ENCODE results near the gene MLKL. TPM values are rescaled to one million over a fixed set of nuclear protein-coding genes. Genes with fewer than 3 reads are reported as not detected.
"Not testable (repeated sequence)": the region's sequence is repeated elsewhere in the genome, so short reads cannot be mapped to it uniquely, and the experiment has no call there.

Gene MLKL
- total RNA-seq, 1 experiment from 2014 or later: 21.7 TPM

GRCh38 chr16:74732707-74733350 lies 32.2 kb upstream of the MLKL start:
- DNase-seq (ENCODE audit: low read depth): no peak

- DNase-seq (ENCODE audit: low read depth): no peak
These were observed 31.3 kb upstream of the MLKL start for GRCh38 chr16:74731853-74732477.

- no peak for DNase-seq (ENCODE audit: low read depth)
These were observed 29.4 kb upstream of the MLKL start for GRCh38 chr16:74729783-74730683.

GRCh38 chr16:74727903-74728302 lies 27.2 kb upstream of the MLKL start:
- DNase-seq (ENCODE audit: low read depth): no peak

GRCh38 chr16:74726716-74727115 lies 26.1 kb upstream of the MLKL start:
- no peak for DNase-seq (ENCODE audit: low read depth)

- DNase-seq (ENCODE audit: low read depth): no peak
These were observed 25.2 kb upstream of the MLKL start for GRCh38 chr16:74725651-74726455.

- DNase-seq (ENCODE audit: low read depth): peak; percentile 85
These were observed 24.3 kb upstream of the MLKL start for GRCh38 chr16:74724820-74725549.

- DNase-seq (ENCODE audit: low read depth): no peak
These were observed 22.6 kb upstream of the MLKL start for GRCh38 chr16:74723256-74723655.

- not testable (repeated sequence) for DNase-seq (ENCODE audit: low read depth)
These were observed 21.5 kb upstream of the MLKL start for GRCh38 chr16:74722156-74722555.

GRCh38 chr16:74721716-74722115 lies 21.1 kb upstream of the MLKL start:
- DNase-seq (ENCODE audit: low read depth): no peak

- DNase-seq (ENCODE audit: low read depth): no peak
These were observed 19.9 kb upstream of the MLKL start for GRCh38 chr16:74720579-74720978.

GRCh38 chr16:74718741-74719610 lies 18.3 kb upstream of the MLKL start:
- DNase-seq (ENCODE audit: low read depth): no peak

GRCh38 chr16:74718140-74718539 lies 17.5 kb upstream of the MLKL start:
- DNase-seq (ENCODE audit: low read depth): no peak

GRCh38 chr16:74717367-74717766 lies 16.7 kb upstream of the MLKL start:
- no peak for DNase-seq (ENCODE audit: low read depth)

GRCh38 chr16:74716355-74716754 lies 15.7 kb upstream of the MLKL start:
- DNase-seq (ENCODE audit: low read depth): no peak

- DNase-seq (ENCODE audit: low read depth): no peak
These were observed 13.2 kb upstream of the MLKL start for GRCh38 chr16:74713876-74714275.

- DNase-seq (ENCODE audit: low read depth): no peak
These were observed 12.7 kb upstream of the MLKL start for GRCh38 chr16:74713325-74713724.

GRCh38 chr16:74711938-74712337 lies 11.3 kb upstream of the MLKL start:
- DNase-seq (ENCODE audit: low read depth): no peak

- DNase-seq (ENCODE audit: low read depth): no peak
These were observed 9.7 kb upstream of the MLKL start for GRCh38 chr16:74710401-74710800.

GRCh38 chr16:74709441-74709877 lies 8.8 kb upstream of the MLKL start:
- DNase-seq (ENCODE audit: low read depth): peak; percentile 70
